Liver (tissue), 3 donors: Measurements from ENCODE around the gene AOPEP.

Experiments used
- GABPA ChIP-seq, 2 donors: IDR thresholded peaks in 1 of 2; conservative IDR thresholded peaks in 1 of 2; 2 replicates each; pipeline ENCODE4 v1.6.1; 2016; ENCODE audit warnings: antibody characterized with exemption in 2 of 2, mild to moderate bottlenecking in 1 of 2, moderate library complexity in 1 of 2
- SP1 ChIP-seq: IDR thresholded peaks from 2 replicates; pipeline ENCODE4 v1.6.1; 2018; ENCODE audit warnings: antibody characterized with exemption, mild to moderate bottlenecking
- TF ChIP-seq, protein P1 (sequence below): fragments of 150-350 bp; IDR thresholded peaks from 2 replicates; pipeline ENCODE4 v1.5.1; 2017; ENCODE audit warnings: improper control_type of control experiment, low read depth, low read length; ENCODE audit not compliant: missing input control
- TF ChIP-seq, protein P2 (sequence below): IDR thresholded peaks from 2 replicates; pipeline ENCODE4 v1.6.1; 2016; ENCODE audit warnings: antibody characterized with exemption
- donor health status: healthy.
- donor health status: healthy.

DNA sequence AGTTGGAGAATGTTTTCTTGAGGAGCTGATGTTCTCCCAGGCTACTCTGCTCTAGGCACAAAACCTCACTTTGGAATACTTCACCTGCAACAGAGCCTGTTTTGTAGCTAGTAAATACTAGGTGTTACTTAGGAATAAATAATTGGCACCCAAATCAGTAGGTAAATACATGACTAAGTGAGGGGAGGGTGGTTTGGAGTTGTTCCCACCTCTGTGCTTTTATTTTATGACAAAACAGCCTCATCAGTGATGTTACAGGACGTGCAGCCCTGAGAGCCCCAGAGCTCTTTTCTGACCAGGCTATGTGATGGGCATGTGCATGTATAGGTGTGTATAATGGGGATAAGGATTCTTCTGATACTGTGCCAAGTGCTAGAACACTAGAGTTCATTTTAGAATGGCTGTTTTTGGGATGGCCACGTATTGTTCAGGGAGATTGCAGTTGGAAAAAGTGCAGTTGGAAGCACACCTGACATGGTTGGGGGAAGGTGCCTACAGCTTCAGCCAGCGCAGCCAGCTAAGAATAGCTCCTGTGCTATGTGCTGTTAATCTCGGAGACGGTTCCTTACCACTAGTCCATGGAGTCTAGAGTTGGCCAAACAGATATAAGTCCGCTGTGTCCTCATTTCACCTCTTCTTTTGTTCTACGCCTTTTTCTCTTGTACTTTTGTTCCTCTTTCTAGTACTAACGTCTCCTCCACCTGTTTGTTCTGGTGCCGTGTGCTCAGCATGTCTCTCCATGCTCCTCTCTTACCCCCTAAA is 306.3 kb downstream of the AOPEP start:
- TF ChIP-seq, protein P1, sequence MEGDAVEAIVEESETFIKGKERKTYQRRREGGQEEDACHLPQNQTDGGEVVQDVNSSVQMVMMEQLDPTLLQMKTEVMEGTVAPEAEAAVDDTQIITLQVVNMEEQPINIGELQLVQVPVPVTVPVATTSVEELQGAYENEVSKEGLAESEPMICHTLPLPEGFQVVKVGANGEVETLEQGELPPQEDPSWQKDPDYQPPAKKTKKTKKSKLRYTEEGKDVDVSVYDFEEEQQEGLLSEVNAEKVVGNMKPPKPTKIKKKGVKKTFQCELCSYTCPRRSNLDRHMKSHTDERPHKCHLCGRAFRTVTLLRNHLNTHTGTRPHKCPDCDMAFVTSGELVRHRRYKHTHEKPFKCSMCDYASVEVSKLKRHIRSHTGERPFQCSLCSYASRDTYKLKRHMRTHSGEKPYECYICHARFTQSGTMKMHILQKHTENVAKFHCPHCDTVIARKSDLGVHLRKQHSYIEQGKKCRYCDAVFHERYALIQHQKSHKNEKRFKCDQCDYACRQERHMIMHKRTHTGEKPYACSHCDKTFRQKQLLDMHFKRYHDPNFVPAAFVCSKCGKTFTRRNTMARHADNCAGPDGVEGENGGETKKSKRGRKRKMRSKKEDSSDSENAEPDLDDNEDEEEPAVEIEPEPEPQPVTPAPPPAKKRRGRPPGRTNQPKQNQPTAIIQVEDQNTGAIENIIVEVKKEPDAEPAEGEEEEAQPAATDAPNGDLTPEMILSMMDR, result no peak
- TF ChIP-seq, protein P2, sequence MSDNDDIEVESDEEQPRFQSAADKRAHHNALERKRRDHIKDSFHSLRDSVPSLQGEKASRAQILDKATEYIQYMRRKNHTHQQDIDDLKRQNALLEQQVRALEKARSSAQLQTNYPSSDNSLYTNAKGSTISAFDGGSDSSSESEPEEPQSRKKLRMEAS, result no peak
- no peak for TF ChIP-seq GABPA (IDR thresholded peaks at IDR 0.05 in 1 of 2, conservative IDR thresholded peaks at IDR 0.05 in 1 of 2)
- no peak for TF ChIP-seq SP1
